HepG2 (cell line): ENCODE results near the gene GUCA1A. TPM values are rescaled to one million over a fixed set of nuclear protein-coding genes. Genes with fewer than 3 reads are reported as not detected.

Experiments used
- ATF7 ChIP-seq, 2 experiments: fragments of 450-650 bp in 1 of 2; sonication (generic) in 1 of 2; formaldehyde crosslinking in 1 of 2; IDR thresholded peaks; 2 replicates each; pipeline versions ENCODE4 v1.4.0 to v1.6.1; 2016 to 2020; ENCODE audit warnings: antibody characterized with exemption in 1 of 2, mild to moderate bottlenecking in 1 of 2, missing genetic modification reagents in 1 of 2
- BCL6 ChIP-seq: IDR thresholded peaks from 2 replicates; pipeline ENCODE4 v1.6.1; 2016; ENCODE audit warnings: missing genetic modification reagents, missing compliant biosample characterization
- CBX5 ChIP-seq: sonication (generic); formaldehyde crosslinking; IDR thresholded peaks from 2 replicates; pipeline ENCODE4 v1.4.0; 2020; ENCODE audit warnings: missing genetic modification reagents, borderline replicate concordance
- CEBPB ChIP-seq: IDR thresholded peaks from 2 replicates; pipeline ENCODE4 v1.6.1; 2011; ENCODE audit warnings: low read depth, low read length, improper control_type of control experiment, borderline replicate concordance
- HINFP ChIP-seq: sonication (generic); formaldehyde crosslinking; IDR thresholded peaks from 2 replicates; pipeline ENCODE4 v1.4.0; 2020; ENCODE audit warnings: low read depth, mild to moderate bottlenecking, missing genetic modification reagents
- KDM1A ChIP-seq: IDR thresholded peaks from 2 replicates; pipeline ENCODE4 v1.6.1; 2016; ENCODE audit warnings: missing compliant biosample characterization
- KDM2A ChIP-seq: sonication (generic); formaldehyde crosslinking; IDR thresholded peaks from 2 replicates; pipeline ENCODE4 v1.4.0; 2020; ENCODE audit warnings: low read depth, missing genetic modification reagents, borderline replicate concordance
- MIXL1 ChIP-seq: IDR thresholded peaks from 2 replicates; pipeline ENCODE4 v1.6.1; 2016
- MLX ChIP-seq: IDR thresholded peaks from 2 replicates; pipeline ENCODE4 v1.6.1; 2016
- NCOA2 ChIP-seq: sonication (generic); formaldehyde crosslinking; IDR thresholded peaks from 2 replicates; pipeline ENCODE4 v1.8.0; 2022; ENCODE audit warnings: inconsistent platforms
- NFE2L2 ChIP-seq: fragments of 150-350 bp; IDR thresholded peaks from 2 replicates; pipeline ENCODE4 v1.6.1; 2014; ENCODE audit warnings: low read length
- PATZ1 ChIP-seq: sonication (generic); formaldehyde crosslinking; IDR thresholded peaks from 2 replicates; pipeline ENCODE4 v1.4.0; 2020; ENCODE audit warnings: missing genetic modification reagents
- PHF21A ChIP-seq: sonication (generic); formaldehyde crosslinking; IDR thresholded peaks from 2 replicates; pipeline ENCODE4 v1.5.0; 2020; ENCODE audit warnings: mild to moderate bottlenecking, missing genetic modification reagents
- POGZ ChIP-seq: sonication (generic); formaldehyde crosslinking; IDR thresholded peaks from 2 replicates; pipeline ENCODE4 v1.4.0; 2020; ENCODE audit warnings: mild to moderate bottlenecking, missing genetic modification reagents
- STAG1 ChIP-seq: sonication (generic); formaldehyde crosslinking; IDR thresholded peaks from 2 replicates; pipeline ENCODE4 v1.4.0; 2020; ENCODE audit warnings: missing genetic modification reagents
- TBL1XR1 ChIP-seq: fragments of 150-350 bp; IDR thresholded peaks from 2 replicates; pipeline ENCODE4 v1.6.1; 2014; ENCODE audit warnings: borderline replicate concordance, low read length; ENCODE audit not compliant: partially characterized antibody
- TBX2 ChIP-seq: sonication (generic); formaldehyde crosslinking; IDR thresholded peaks from 2 replicates; pipeline ENCODE4 v1.5.0; 2020; ENCODE audit warnings: missing genetic modification reagents, mild to moderate bottlenecking, borderline replicate concordance
- TEAD3 ChIP-seq: optimal IDR thresholded peaks from 2 replicates; pipeline ENCODE3; 2016; ENCODE audit warnings: borderline replicate concordance
- THAP11 ChIP-seq: IDR thresholded peaks from 2 replicates; pipeline ENCODE4 v1.6.1; 2016; ENCODE audit warnings: missing biosample characterization, missing genetic modification reagents
- ZNF263 ChIP-seq: sonication (generic); formaldehyde crosslinking; IDR thresholded peaks from 2 replicates; pipeline ENCODE4 v1.4.0; 2020; ENCODE audit warnings: missing genetic modification reagents
- ZNF34 ChIP-seq: sonication (generic); formaldehyde crosslinking; IDR thresholded peaks from 2 replicates; pipeline ENCODE4 v1.4.0; 2020; ENCODE audit warnings: mild to moderate bottlenecking, missing genetic modification reagents, borderline replicate concordance
- ZNF614 ChIP-seq: IDR thresholded peaks from 2 replicates; pipeline ENCODE4 v1.6.1; 2018; ENCODE audit warnings: missing biosample characterization, missing genetic modification reagents, inconsistent platforms, borderline replicate concordance
- polyA plus RNA-seq, 8 experiments: library from polyadenylated mRNA; depleted of rRNA in 3 of 8; stranded (reverse) in 7 of 8; unstranded in 1 of 8; fragments of >200 nt; fragmentation: Illumina TruSeq in 4 of 8; extraction: Trizol in 4 of 8; gene quantifications; 2 replicates each; pipeline versions ENCODE4 v1.2.1 to v1.2.3, GENCODE V29; 2011 to 2016; ENCODE audit warnings: low read depth in 4 of 8, missing spikeins in 1 of 8, mixed read lengths in 1 of 8; ENCODE audit not compliant: insufficient read depth in 1 of 8
- total RNA-seq, 5 experiments: library from RNA; depleted of rRNA; stranded (reverse); fragments of >200 nt; fragmentation: Illumina TruSeq; extraction: Trizol; gene quantifications; 2 replicates each; pipeline ENCODE4 v1.2.3, GENCODE V29; 2016; ENCODE audit warnings: low read depth in 1 of 5
- TF ChIP-seq, protein P1 (sequence below): IDR thresholded peaks from 2 replicates; pipeline ENCODE4 v1.6.1; 2012; ENCODE audit warnings: low read depth, low read length, improper control_type of control experiment

Gene GUCA1A
- total and polyA plus RNA-seq, 2 of the 13 experiments (the other 11 are each of a cell fraction or from before 2014, with no cell fraction given): not detected

DNA sequence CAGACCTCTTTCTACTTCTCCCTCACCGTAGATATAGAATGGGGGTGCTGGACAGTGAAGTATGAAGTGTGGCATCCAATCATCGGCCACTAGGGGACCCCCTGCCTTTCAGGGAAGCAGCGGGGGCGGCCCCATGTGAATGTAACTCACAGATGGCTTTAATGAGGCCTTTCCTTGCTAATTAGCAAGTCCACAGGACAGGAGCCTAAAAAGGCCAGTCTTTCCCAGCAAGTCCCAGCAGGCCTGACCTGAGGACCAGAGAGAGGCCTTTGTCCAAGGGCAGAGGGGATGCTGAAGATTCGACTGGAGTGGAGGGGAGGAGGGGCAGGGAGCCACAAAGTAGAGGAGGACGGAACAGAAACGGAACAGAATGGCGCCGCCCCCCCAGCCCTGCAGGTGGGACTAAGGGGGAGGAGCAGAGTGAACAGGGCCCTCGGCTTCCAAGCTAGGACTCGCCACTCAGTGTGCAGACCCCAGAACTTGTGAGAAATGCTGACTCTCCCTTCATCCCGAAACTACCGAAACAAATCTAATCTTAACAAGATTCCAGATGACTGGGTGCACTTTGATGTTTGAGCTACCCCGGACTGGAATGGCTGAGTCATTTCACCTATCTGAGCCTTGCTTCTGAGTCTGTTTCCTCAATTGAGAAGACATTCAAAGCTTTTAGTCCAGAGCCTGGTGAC is 36.5 kb upstream of the GUCA1A start (continued):
- no peak for TF ChIP-seq TBL1XR1
- TF ChIP-seq PHF21A (CRISPR knock-in tag): peak; percentile 70; the same call in 1 of the 2 replicates
- no peak for TF ChIP-seq MLX (CRISPR knock-in tag)
- no peak for TF ChIP-seq BCL6 (CRISPR knock-in tag)
- TF ChIP-seq MIXL1 (CRISPR knock-in tag): peak; percentile 60; the same call in 1 of the 2 replicates
- peak; percentile 94 for TF ChIP-seq HINFP (CRISPR knock-in tag)
- TF ChIP-seq ATF7 (IDR thresholded peaks at IDR 0.05): no peak
- TF ChIP-seq ATF7 (CRISPR knock-in tag; IDR thresholded peaks at IDR 0.05): 0 out of 2 replicates have a peak, but pooled peaks have one; percentile 20
- peak; percentile 97 for TF ChIP-seq ZNF263
- TF ChIP-seq ZNF614 (CRISPR knock-in tag): peak; percentile 15; the same call in 1 of the 2 replicates
- no peak for TF ChIP-seq CEBPB
- no peak for TF ChIP-seq NCOA2 (CRISPR knock-in tag)
- peak; percentile 80 for TF ChIP-seq PATZ1 (CRISPR knock-in tag)
- TF ChIP-seq KDM2A: 0 out of 2 replicates have a peak, but pooled peaks have one; percentile 43
- peak; percentile 60 for TF ChIP-seq TBX2 (CRISPR knock-in tag)
- TF ChIP-seq TEAD3 (CRISPR knock-in tag): peak; percentile 36
- 0 out of 2 replicates have a peak, but pooled peaks have one; percentile 51 for TF ChIP-seq ZNF34 (CRISPR knock-in tag)
- TF ChIP-seq THAP11 (CRISPR knock-in tag): peak; percentile 11; the same call in 1 of the 2 replicates
- TF ChIP-seq NFE2L2: peak; percentile 83; the same call in 1 of the 2 replicates
- TF ChIP-seq CBX5 (CRISPR knock-in tag): 0 out of 2 replicates have a peak, but pooled peaks have one; percentile 23
- peak; percentile 36; the same call in 1 of the 2 replicates for TF ChIP-seq POGZ (CRISPR knock-in tag)
- 0 out of 2 replicates have a peak, but pooled peaks have one; percentile 55 for TF ChIP-seq KDM1A (CRISPR knock-in tag)
- TF ChIP-seq, protein P1, sequence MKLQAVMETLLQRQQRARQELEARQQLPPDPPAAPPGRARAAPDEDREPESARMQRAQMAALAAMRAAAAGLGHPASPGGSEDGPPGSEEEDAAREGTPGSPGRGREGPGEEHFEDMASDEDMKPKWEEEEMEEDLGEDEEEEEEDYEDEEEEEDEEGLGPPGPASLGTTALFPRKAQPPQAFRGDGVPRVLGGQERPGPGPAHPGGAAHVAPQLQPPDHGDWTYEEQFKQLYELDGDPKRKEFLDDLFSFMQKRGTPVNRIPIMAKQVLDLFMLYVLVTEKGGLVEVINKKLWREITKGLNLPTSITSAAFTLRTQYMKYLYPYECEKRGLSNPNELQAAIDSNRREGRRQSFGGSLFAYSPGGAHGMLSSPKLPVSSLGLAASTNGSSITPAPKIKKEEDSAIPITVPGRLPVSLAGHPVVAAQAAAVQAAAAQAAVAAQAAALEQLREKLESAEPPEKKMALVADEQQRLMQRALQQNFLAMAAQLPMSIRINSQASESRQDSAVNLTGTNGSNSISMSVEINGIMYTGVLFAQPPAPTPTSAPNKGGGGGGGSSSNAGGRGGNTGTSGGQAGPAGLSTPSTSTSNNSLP: 0 out of 2 replicates have a peak, but pooled peaks have one; percentile 6
- TF ChIP-seq STAG1 (CRISPR knock-in tag): peak; percentile 45
